DMS114 treated with DMSO at 0.1 percent for 48 hours (cell line): ENCODE results near the gene FA2H.
"Not testable (repeated sequence)": the region's sequence is repeated elsewhere in the genome, so short reads cannot be mapped to it uniquely, and the experiment has no call there.

ENCODE experiments used
- DNase-seq: peaks from one replicate; lab custom pipeline; 2025; ENCODE audit not compliant: unreplicated experiment; lab: John Stamatoyannopoulos, UW

Gene FA2H

DNA sequence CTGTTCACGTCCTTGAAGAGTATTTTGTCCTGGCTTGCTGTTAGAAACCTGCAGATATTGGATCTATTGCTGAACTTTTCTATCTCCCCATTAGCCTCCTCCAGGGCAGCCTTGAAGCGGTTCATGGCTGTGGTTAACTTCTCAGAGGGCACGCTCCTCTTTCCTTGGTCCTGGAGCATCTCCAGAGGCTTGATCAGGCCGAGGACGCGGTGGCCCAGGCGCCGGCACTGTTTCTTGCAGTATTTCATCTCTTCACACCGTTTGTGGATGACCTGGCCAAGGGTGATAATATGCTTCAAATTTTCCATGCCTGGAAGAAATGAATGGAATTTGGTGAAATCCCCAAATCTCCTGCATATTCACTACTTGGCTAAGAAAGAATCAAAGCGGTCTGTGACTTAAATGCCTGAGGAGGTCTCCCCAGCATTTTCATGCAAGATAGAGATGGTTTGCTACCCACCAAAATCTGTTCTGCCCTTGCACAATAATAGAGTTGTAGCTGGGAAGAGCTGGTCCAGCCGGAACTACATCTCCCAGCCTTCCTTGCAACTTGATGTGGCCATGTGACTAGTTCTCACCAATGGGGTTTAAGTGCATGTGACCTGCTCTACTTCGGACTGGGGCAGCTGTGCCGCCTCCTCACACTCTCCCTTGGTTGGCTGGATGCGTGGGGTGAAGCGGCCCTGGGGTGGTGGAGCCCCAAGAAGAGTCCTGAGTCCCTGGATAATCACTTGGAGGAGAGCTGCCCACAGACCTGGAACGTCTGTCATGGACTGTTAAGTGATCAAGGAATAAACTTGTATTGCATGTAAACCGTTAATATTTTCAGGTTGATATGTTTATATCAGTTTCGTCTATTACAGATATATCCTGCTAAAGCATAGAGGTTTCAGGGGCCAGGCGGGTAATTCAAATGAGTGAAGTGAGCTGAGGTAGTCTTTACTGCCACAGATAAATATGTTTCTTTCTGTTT, 78.9 kb downstream of the FA2H start:
- DNase-seq = peak; percentile 95

DNA sequence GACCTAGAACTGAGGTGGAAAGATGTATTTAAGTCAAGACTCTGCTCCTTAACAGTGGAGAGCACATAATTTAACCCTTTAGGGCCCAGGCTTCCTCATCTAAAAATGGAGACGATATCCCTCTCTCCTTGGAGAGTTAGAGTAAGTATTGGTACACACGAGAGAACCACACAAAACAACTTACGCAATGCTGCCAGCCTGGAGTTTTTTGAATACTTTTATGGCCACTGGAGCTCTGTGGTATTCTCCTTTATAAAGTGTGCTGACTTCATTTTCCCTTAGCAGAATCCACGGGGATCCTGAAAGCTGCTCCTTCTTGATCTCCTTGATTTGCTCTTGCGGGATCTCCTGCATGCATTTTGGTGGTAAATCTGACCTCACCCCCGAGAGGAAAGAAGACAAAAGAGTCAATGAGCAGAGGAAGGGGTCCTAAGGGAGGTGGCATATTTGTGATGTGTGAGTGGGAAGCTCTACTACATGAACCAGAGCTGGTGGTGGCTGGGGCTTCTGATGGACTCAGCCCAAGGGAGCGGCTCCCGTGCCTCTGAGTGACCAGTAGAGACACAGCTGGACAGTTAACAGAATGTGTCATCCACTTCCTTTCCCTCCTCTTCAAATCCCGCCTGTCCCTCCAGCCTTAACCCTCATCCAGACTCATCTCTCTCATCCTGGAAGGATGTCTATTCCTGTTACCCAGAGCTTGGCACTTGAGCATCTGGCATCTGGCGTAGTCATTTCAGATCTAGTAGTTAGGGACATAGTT, 83.3 kb downstream of the FA2H start:
- no peak for DNase-seq

DNA sequence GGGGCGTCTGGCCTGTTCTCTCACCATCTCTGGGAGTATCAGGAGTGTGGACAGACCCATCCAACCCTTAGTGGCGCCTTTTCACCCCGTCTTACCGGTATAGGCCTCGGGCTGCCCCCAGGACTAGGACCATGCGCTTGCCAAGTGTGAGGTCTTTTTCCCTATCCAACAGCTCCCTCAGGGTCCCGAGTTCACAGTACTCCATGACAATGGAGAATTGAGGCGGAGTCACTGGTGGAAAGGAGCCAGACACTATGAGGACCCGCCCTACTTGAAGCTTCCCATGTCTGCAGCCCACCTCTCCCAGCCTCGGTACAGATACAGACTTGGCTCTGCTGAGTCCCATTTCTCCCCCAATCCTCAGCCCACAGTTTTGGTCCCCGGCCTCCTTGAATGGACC, 92.1 kb downstream of the FA2H start:
- no peak for DNase-seq

- no peak for DNase-seq
Observed at GRCh38 chr16:74680681-74681080, 93.9 kb downstream of the FA2H start.

- DNase-seq = no peak
Observed at GRCh38 chr16:74679983-74680382, 94.6 kb downstream of the FA2H start.

GRCh38 chr16:74677868-74678267, 96.8 kb downstream of the FA2H start:
- DNase-seq = no peak

- no peak for DNase-seq
Observed at GRCh38 chr16:74673876-74674275, 100.7 kb downstream of the FA2H start.

DNA sequence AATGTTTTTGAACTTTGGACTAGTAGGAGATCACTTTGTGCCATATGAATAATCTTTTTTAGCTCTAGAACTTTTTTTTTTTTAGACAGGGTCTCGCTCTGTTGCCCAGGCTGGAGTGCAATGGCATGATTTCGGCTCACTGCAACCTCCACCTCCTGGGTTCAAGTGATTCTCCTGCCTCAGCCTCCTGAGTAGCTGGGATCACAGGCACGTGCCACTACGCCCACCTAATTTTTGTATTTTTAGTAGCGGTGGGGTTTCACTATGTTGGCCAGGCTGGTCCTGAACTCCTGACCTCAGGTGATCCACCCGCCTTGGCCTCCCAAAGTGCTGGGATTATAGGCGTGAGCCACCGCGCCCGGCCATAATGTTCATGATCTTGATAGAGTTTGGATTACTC, 105.7 kb downstream of the FA2H start:
- DNase-seq = not testable (repeated sequence)

GRCh38 chr16:74667255-74667700, 107.3 kb downstream of the FA2H start:
- no peak for DNase-seq

DNA sequence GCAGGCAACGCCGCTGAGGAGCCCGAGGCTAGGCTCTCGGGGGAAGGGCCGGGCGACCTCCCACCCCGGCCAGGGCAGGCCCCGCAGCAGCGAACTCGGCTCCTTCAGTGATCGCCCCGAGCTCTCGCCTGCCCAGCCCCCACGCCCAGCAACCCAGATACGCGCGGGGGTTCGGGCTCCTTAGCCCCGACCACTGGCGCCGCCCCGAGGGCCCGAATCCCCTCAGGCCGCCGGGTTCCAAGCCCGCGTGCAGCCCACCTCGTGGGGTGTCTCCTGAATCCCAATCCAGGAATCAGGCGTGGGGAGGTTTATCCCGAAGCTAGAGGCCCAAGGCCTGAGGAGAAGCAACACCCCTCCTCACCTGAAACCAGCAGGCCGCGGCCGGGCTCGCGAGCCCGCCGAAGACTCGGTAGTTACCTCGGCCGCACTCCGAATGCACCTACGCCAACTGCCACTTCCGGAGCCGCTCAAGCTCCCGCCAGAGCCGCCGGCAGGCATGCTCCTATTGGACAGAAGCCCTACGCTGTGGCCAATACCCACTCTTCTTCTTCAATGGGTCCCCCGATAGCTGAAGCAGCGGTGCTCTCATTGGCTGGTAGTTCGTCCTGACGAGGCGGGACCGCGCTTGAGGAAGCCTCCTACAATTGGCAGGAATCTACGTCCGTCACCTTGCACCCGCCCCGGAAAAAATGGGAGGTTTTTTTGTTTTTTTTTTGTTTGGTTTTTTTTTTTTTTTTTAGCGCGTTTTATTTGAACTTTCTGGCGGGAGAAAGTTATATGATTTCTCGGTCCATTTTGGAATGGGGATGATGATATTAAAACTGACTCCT, 108.0 kb downstream of the FA2H start, which contains the start of gene RFWD3:
TSS of gene RFWD3 (minus strand) at position 453 of the 830 bp plus-strand sequence. CDS start 5,428 bp downstream, outside the sequence.
- peak; percentile 98 for DNase-seq

DNA sequence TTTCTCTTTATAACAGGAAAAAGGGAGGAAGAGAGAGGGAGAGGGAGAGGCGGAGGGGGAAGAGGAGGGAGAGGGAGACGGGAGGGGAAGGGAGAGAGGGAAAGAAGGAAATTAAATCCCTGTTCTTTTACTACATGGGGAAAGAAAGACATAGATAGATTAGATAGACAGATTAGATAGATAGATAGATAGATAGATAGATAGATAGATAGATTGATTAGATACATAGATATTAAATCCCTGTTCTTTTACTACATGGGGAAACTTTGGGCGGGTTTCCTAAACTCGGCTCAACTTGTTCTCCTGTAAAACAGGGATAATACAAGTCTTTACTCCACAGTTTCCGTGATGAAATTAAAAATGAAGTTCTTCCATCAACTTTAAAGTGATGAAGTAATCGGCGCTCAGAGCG, 108.6 kb downstream of the FA2H start:
- no peak for DNase-seq
